Right forelimb (tissue), 1 donor: ENCODE measurements around the gene MICALL2.

Experiments used
- DNase-seq: peaks from one replicate; pipeline ENCODE4 v3.0.0-alpha.2; 2018

MICALL2 gene

GRCh38 chr7:1388021-1388702 is 71.1 kb downstream of the MICALL2 start:
- no peak for DNase-seq

DNA sequence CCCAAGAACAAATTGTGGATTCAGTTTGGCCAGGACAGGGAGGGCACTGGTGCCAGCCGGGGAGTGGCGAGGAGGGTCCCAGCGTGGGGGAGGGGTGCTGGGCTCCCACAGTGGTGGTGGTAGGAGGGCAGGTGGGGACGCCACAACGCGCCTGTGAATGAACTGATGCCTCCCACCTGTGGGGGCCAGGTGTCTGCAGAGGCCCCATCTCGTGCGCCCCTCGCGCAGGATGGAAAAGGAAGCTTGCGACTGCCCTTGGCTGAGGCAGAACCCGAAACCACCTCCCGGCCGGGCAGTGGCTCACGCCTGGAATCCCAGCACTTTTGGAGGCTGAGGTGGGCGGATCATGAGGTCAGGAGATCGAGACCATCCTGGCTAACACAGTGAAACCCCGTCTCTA is 72.0 kb downstream of the MICALL2 start:
- no peak for DNase-seq

GRCh38 chr7:1386623-1387220 is 72.5 kb downstream of the MICALL2 start:
- no peak for DNase-seq

- no peak for DNase-seq
Measured at GRCh38 chr7:1385809-1386622, 73.3 kb downstream of the MICALL2 start.

- DNase-seq = no peak
Measured at GRCh38 chr7:1385086-1385808, 74.0 kb downstream of the MICALL2 start.
